Liver (tissue), 3 donors: ENCODE measurements around the gene PPP6R1.

Experiments used
- CTCF ChIP-seq: fragments of 150-350 bp; IDR thresholded peaks from 2 replicates; pipeline ENCODE4 v1.5.1; 2017; ENCODE audit warnings: improper control_type of control experiment, low read depth, low read length; ENCODE audit not compliant: missing input control
- FOXA1 ChIP-seq: IDR thresholded peaks from 2 replicates; pipeline ENCODE4 v1.6.1; 2016; ENCODE audit warnings: antibody characterized with exemption
- GABPA ChIP-seq, 2 donors: IDR thresholded peaks in 1 of 2; conservative IDR thresholded peaks in 1 of 2; 2 replicates each; pipeline ENCODE4 v1.6.1; 2016; ENCODE audit warnings: antibody characterized with exemption in 2 of 2, mild to moderate bottlenecking in 1 of 2, moderate library complexity in 1 of 2
- RAD21 ChIP-seq, 2 donors: IDR thresholded peaks; 2 replicates each; pipeline ENCODE4 v1.6.1; 2016; ENCODE audit warnings: antibody characterized with exemption in 2 of 2, mild to moderate bottlenecking in 2 of 2
- REST ChIP-seq: IDR thresholded peaks from 2 replicates; pipeline ENCODE4 v1.6.1; 2016; ENCODE audit warnings: antibody characterized with exemption, mild to moderate bottlenecking
- SP1 ChIP-seq: IDR thresholded peaks from 2 replicates; pipeline ENCODE4 v1.6.1; 2018; ENCODE audit warnings: antibody characterized with exemption, mild to moderate bottlenecking
- donor health status: healthy.
- donor health status: healthy.

GRCh38 chr19:55230780-55231179, 28.0 kb downstream of the PPP6R1 start:
- TF ChIP-seq CTCF (no peak), GABPA (IDR thresholded peaks at IDR 0.05 in 1 of 2, conservative IDR thresholded peaks at IDR 0.05 in 1 of 2) (no peak), FOXA1 (no peak), SP1 (no peak), RAD21 (IDR thresholded peaks at IDR 0.05) (no peak), REST (no peak)
